ENCODE measurements around the gene UBQLN1.
"Not testable (repeated sequence)": the region's sequence is repeated elsewhere in the genome, so short reads cannot be mapped to it uniquely, and the experiment has no call there.

UBQLN1 gene

DNA sequence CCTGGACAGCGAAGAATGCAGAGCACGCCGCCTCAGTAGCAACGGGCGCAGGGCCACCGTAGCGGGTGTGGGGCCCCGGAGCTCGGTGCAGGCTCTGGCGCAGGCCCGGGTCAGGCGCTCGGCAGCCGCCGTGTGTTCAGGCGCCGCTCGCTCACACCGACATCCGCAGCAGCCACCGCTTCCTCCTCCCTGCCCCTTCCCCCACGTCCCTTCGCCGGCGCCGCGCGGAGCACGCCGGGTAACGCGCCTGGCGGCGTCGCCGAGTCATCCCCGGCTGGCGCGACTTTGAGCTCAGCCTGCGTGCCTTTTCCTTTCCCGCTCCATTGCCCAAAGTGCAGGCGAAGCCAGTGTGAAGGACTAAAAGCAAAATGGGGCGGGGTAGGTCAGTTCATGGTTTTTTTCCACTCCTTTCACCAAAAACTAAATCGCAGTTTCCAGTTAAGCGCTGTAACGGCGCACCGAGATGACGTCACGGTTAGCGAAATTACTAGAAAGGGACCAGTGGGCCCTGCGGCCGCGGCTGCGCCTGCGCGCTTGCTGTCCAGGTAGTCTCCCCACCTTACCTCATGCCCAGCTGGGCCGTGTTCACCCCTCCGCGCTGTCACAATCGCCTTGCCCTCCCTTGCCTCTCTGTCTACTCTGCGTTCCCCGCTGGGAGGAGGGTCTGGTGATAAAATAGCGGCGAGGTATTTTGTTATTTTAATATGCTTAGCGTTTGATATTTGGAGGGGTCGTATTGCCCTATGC, at the start of gene UBQLN1:
TSS of gene UBQLN1 (minus strand) at position 191 of the 747 bp plus-strand sequence. CDS start 279 bp downstream, outside the sequence.
- DNase-seq: peak; percentile 98

DNA sequence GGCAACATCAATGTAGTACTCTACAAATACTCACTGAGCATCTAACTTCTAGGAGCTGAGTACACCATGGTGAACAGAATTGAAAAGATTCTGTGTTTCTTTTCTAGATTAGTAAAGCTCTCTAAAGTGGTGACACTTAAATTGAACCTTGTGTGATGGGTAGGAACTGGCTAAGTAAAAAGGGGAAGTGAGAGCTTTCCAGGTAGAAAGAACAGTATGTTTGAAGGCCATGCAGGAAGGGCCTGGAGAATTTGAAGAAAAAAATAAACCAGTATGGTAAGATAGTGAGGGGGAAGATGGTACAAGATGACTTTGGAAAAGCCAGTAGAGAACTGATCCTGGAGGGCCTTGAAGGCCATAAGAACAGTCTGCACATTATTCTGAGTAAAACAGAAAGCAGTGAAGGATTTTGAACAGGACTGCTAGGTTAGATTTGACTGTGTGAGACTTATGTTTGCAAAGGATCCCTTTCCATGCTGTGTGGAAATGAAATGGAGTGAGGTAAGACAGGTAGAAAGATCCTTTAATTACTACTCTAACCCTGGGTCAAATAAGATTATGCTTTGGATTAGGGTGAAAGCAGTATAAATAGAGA, 46.7 kb upstream of the UBQLN1 start:
- no peak for DNase-seq

DNA sequence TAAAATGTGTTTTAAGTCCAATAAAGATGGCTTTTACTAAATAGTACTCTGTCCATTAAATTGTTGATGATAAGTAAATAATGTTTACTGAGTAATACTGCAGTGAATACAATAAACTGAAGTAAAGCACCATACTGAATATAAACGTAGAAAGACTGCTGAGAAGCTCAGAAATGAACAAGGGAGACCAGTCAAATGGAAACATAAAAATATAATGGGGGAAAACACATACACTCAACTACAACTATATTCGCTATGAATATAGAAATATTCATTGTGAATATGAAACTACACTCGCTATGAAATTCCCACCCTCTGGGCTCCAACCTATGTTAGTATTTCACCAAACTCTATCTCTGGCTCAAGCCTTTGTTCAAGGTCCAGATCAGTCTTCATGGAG, 41.9 kb upstream of the UBQLN1 start:
- no peak for DNase-seq

DNA sequence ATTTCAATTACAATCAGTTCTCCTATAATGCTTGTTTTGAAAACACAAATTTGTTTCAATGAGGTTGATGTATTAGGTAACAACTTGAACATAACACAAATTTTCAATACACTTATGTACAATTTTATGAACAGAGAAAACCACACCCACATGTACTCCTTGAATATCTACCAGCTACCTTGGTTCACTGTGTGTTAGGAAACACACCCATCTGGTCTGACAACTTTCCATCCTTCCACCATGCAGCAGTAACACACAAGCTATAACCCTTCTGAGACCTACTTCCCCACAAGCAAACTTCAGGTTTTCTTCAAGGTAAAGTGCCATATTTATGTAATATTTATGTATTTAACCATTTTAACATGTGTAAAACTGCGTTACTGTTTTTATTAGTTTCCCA, 36.4 kb upstream of the UBQLN1 start:
- no peak for DNase-seq

DNA sequence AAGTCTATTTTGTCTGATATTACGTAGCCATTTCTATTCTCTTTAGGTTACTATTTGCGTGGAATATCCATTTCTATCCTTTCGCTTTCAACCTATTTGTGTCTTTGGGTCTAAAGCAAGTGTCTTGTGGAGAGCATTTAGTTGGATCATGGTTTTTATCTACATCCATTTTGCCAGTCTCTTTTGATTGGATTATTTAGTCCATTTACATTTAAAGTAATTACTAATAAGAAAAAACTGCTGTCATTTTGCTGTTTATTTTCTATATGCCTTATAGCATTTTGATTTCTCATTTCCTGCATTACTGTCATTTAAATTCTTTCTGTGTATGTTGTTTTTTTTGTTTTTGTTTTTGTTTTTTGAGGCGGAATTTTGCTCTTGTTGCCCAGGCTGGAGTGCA, 26.0 kb upstream of the UBQLN1 start:
- DNase-seq: no peak

- DNase-seq: not testable (repeated sequence)
Measured at GRCh38 chr9:83728591-83729368, 21.0 kb upstream of the UBQLN1 start.

DNA sequence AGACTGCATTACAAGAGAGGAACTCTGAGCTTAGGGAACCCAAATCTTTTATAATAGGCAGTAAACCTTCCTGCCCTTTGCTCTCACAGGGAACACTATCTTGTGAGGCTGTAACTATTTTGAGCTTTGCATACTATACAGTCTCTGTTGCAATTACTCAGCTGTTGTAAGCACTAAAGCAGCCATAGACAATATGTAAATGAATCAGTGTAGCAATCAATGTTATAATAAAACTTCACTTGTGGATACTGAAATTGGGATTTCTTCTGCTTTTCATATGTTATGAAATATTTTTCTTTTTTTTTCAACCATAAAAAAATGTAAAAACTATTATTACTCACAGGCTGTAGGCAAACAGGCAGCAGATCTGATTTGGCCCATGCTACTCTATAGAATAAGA, 16.7 kb upstream of the UBQLN1 start:
- DNase-seq: no peak

GRCh38 chr9:83722726-83723495, 15.2 kb upstream of the UBQLN1 start:
- DNase-seq: no peak

- DNase-seq: no peak
Measured at GRCh38 chr9:83721509-83721908, 13.8 kb upstream of the UBQLN1 start.

- DNase-seq: no peak
Measured at GRCh38 chr9:83715794-83716193, 8.0 kb upstream of the UBQLN1 start.

- DNase-seq: no peak
Measured at GRCh38 chr9:83715221-83715620, 7.5 kb upstream of the UBQLN1 start.

DNA sequence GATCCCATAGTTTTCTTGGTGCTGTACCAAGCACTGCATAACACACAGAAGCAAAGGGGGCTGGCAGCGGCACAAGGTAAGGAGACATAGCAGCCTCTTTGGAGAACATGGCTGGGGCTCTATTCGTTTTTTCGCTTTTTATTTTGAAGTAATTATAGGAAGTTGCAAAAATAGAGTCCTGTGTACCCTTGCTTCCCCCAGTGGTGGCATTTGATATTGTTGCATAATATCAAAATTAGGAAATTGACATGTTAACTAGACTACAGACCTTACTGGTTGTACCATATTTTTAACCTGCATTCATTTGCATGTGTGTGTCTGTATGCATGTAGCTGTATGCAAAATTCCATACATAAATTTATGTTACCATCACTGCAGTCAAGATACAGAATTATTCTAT, 6.6 kb upstream of the UBQLN1 start:
- DNase-seq: no peak

DNA sequence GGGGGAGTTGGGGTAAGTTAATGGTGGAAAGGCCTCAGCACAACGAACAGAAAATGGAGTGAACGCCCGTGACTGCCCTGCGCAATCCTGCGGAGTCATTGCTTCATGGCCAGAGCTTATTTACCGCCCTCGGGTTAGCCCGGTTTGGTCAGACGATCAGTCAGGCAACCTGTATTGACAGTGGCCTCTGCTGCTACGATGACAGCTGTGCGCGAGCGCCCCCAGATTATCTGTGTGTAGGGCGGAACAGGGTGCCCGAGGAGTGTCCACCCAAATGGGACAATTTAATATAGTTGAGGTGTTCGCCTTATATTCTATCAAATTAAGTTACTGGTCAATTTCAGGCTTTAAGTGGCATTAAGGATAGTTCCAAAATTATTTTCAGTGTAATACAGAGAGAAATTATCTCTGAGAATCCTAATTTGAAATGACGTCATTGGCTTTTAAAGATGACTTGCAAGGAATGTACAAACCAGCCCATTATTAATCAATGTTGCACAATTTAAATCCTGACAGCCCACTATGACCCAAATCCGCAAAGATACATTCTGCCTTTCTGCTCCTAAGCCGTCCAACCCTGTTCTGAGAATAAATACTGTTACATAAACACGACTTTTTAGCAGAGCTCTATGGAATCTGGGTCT, 879 bp upstream of the UBQLN1 start:
- DNase-seq: no peak

- no peak for DNase-seq
Measured at GRCh38 chr9:83707518-83707767, 315 bp downstream of the UBQLN1 start.

GRCh38 chr9:83706676-83707517, 861 bp downstream of the UBQLN1 start:
- DNase-seq: peak; percentile 90

GRCh38 chr9:83705219-83705651, 2.5 kb downstream of the UBQLN1 start:
- DNase-seq: not testable (repeated sequence)

DNA sequence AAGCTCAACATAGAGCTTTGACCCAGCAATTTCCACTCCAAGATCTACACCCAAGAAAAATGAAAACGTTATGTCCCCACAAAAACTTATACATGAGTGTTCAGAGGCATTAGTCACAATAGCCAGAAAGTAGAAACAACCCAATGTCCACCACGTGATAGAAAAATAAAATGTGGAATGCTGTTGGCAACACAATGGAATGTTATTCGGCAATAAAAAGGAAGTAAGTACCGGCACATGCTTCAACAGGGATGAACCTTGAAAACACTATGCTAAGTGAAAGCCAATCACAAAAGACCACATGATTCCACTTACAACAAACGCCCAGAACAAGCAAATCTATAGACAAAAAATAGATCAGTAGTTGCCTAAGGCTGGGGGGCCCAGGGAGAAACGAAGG, 6.0 kb downstream of the UBQLN1 start:
- DNase-seq: peak; percentile 6

- no peak for DNase-seq
Measured at GRCh38 chr9:83701286-83701685, 6.5 kb downstream of the UBQLN1 start.

DNA sequence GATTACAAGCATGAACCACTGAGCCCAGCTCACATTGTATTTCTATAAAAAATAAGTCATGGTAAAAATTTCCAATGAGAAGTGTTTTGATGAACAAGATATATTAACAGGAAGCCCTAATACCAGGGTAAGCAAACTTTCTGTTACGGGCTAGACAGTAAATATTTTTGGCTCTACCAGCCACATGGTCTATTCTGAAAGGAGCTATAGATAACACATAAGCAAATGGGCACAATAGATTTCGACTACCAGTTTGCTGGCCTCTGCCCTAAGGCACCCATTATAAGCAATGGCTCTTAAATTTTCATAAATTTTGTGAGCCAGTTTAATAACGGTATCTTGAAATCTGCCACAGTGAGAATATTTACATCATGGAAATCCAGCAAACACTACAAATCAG, 8.1 kb downstream of the UBQLN1 start:
- no peak for DNase-seq

DNA sequence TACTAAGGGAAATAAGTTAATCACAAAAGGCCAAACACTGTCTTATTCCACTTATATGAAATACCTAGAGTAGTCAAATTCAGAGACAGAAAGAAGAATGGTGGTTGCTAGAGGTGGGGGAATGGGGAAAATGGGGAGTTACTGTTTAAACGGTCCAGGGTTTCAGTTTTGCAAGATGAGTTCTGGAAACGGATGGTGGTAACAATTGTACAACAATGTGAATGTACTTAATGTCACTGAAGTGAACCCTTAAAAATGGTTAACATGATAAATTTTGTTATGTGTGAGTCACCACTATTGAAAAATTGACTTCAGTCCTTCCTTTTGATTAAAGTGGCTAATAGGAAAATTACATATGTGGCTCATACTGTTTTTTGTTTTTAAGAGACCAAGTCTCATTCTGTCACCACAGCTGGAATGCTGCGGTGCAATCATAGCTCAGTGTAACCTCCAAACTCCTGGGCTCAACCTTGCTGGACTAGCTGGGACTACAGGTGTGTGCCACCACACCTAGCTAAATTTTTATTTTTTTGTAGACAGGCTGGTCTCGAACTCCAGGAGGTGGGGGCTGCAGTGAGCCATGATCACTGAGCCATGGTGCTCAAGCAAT, 8.7 kb downstream of the UBQLN1 start:
- DNase-seq: no peak

DNA sequence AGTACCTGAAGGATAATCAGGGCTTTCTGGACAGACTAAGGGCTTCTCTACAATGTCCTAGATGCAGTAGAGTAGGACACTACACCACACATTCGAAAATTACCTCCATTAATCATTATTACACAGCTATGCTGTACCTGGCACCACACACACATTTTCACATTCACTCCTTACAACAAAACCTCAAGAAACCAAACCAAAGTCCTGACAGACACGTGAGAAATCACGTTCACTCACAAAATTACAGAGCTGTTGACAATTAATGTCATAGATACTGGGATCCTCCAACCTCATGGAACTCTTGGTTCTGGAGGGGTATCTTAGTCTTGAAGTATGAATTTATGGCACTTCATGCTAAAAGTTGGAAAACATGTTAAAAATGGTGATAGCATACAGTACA, 16.3 kb downstream of the UBQLN1 start:
- DNase-seq: no peak
